ENCODE data around the gene NDUFV2.

DNA sequence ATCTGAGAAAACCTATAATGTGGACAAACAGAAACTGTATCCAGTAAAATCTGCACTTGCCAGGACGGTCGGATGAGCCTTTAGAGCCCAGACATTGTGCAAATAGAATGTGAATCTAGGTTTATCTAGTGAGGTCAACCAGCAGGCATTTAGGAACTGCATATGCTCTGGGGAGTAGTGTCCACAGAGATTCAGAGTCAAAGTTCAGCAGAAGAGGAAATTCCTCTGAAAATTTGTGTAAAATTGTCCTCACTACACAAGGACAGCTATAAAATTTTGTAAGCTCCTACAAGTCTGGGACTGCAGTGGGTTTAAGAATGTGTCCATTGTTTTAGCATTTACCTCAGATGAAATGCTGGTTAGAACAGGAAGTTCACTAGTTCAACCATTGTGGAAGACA, 9.8 kb upstream of the NDUFV2 start:
- no peak for TF ChIP-seq EZH2phosphoT487 (IDR thresholded peaks at IDR 0.05; ENCODE audit: borderline replicate concordance)
- no peak for TF ChIP-seq SRF (IDR thresholded peaks at IDR 0.05; ENCODE audit: low read depth)
- TF ChIP-seq TCF7L2 (IDR thresholded peaks at IDR 0.05; ENCODE audit: borderline replicate concordance, extremely low read depth, insufficient read depth, insufficient read length): no peak
- TF ChIP-seq CTCF (IDR thresholded peaks at IDR 0.05 in 2 of 3, conservative IDR thresholded peaks at IDR 0.05 in 1 of 3; ENCODE audit: borderline replicate concordance in 1 of 3, insufficient read depth in 1 of 3, low read depth in 2 of 3, low read length in 2 of 3): no peak
- no peak for TF ChIP-seq EGR1 (IDR thresholded peaks at IDR 0.05; ENCODE audit: low read depth)
- TF ChIP-seq ZNF274 (IDR thresholded peaks at IDR 0.05; ENCODE audit: low read depth, low read length): no peak
